NOMO-1 treated with DMSO at 0.1 percent for 48 hours (cell line): Measurements from ENCODE around the gene RBBP8.
A peak's percentile ranks its signal among the peaks of the same experiment; 100 is the strongest.
"Not testable (repeated sequence)": the region's sequence is repeated elsewhere in the genome, so short reads cannot be mapped to it uniquely, and the experiment has no call there.

Source experiments
- DNase-seq: peaks from one replicate; lab custom pipeline; 2025; ENCODE audit not compliant: unreplicated experiment; lab: John Stamatoyannopoulos, UW

Gene RBBP8

GRCh38 chr18:22933206-22933965, at the start of gene RBBP8:
TSS of gene RBBP8 (plus strand) at chr18:22933328. CDS start at chr18:22936852, 3,524 bp downstream.
- peak; percentile 69 for DNase-seq

DNA sequence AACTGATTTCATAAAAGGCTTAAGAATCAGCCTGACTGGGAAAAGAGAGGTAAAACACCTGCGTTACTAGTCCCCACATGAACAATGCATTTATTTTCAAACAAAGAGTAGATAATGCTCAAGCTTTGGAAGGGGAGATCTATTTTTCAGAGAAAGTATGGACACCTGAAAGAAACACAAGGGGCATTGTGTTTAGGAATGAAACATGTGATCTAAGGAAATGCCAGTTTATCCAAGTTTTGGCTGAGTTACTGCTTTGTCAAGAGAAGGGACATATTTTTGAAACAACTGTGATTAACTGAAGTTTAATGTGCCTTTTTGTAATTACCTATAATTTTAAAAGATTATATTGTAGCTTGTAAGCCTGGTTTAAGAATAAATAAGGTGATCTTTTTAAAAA, 49.3 kb upstream of the RBBP8 start:
- no peak for DNase-seq

- not testable (repeated sequence) for DNase-seq
Measured at GRCh38 chr18:22885694-22886093, 47.4 kb upstream of the RBBP8 start.

GRCh38 chr18:22899421-22899820, 33.7 kb upstream of the RBBP8 start:
- no peak for DNase-seq

GRCh38 chr18:22900558-22901238, 32.4 kb upstream of the RBBP8 start:
- DNase-seq, result no peak

- DNase-seq, result no peak
Measured at GRCh38 chr18:22902093-22902492, 31.0 kb upstream of the RBBP8 start.

GRCh38 chr18:22903248-22903647, 29.9 kb upstream of the RBBP8 start:
- DNase-seq, result not testable (repeated sequence)

GRCh38 chr18:22912149-22912548, 21.0 kb upstream of the RBBP8 start:
- DNase-seq, result no peak

DNA sequence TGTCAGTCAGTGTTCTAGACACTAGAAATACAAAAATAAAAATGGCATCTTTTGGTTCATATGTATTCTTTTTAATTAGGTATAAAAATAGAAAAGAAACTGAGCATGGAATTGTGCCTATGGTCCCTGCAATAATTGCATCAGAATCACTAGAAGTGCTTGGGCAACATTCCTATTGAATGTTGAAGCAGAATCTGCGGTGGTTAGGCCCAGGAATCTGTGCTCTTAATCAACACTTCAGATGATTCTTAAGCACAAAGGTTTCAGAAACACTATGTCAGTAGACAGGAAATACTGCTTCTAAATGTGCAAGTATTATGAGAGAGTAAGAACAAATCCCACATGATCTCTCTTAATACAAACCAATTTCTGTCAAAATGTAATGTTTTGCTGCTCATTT, 20.3 kb upstream of the RBBP8 start:
- no peak for DNase-seq

DNA sequence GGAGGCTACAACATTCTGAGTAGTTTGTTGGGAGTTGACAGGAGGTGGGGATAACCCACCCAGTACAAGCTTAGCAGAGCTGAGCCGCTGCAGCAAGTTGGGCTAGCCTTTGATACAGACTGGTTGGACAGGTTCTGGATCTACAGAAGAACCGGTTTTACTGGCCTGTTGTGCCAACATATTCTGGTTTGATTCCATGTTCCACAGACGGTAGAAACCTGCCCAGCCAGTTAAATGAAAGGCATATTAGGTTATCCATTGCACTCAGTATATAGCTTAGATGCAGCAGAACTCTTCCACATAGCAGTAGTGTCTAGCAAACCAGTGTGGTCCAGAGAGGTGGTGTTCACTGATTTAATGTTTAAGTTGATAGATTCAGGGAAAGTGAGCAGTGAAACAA, 19.3 kb upstream of the RBBP8 start:
- DNase-seq, result no peak

DNA sequence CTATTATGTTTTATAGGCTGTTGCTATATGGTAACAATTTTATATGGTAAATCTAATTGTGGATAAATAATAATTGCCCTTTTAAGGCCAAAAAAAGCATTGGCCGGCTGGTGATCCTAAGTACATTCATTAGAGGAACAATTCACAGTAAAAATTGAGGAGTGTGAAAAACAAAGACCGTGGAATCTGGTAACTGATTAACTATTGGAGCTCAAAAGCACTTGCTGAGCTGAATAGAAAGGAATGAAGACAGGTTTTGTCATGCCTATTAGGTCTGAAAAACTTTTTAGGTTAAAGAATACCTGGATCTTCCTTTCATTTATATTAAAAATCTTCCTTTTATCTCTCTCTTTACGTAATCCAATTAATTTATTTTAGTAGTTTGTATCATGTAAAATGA, 18.5 kb upstream of the RBBP8 start:
- no peak for DNase-seq

DNA sequence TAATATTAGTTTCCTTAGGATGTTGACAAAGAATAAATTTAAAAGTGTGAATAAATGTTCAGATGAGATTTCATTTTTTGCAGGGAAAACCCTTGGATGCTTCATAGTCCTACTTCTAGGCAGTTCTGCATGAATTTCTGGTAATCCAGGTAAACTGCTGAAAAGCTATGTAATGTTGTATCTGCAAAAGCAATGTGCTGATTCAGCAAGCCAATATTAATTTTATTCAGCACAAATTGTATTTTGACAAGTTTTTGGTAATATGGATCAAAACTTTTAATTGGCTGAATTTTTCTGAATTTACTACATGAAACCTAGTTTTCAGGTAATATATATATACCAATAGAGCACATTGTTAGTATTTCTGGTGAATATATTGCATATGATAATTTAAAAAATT, 17.8 kb upstream of the RBBP8 start:
- no peak for DNase-seq

DNA sequence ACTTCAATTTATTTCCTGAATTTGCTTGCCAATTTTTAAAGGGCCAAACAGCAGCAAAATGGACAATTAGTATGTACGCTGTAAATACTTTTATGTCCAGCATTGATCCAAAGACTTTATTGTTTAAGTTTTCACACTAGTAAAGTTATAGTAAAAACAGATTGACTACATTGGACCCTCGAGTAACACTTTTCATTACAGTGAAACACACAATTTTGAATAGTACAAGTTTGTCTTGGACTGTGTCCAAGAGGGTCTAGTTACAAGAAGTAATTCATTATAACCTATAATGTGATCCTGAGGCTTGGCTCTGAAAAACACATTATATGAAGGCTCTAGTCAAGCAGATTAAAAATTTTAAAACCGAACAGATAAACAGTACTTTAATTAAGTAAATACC, 11.4 kb upstream of the RBBP8 start:
- no peak for DNase-seq

DNA sequence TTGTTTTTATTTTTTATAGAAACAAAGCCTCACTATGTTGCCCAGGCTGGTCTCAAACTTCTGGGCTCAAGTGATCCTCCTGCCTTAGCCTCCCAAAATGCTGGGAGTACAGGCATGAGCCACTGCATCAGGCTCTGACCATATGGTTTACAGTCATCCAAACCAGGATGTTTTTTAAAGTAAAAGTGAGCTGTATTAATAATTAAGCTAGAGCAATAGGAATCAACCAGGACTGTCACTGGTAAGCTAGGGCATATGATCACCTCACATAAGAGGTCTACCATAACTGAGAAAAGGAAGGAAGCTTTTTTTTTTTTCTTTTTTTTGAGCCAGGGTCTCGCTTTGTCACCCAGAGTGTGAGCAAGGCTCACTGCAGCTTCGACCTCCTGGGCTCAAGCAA, 8.5 kb upstream of the RBBP8 start:
- no peak for DNase-seq

DNA sequence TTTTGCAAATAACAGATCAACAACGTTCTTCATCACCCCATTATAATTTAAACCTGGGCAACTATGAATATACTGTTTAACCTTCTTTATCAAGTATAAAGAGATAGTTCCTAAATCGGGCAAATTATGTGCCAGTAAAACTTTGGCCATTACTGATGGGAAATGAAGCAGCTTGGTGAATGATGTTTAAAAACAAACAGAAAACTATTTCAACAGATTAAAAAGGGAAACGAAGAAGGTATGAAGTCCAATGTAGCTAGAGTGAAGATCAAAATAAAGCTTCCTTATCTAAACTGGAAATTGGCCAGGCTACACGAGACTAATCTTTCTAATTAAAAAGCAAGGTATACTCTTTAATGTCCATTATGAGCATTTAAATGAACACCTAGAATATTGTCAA, 6.7 kb upstream of the RBBP8 start:
- DNase-seq, result no peak

GRCh38 chr18:22928339-22928738, 4.8 kb upstream of the RBBP8 start:
- no peak for DNase-seq

- peak; percentile 47 for DNase-seq
Measured at GRCh38 chr18:22930089-22930713, 2.9 kb upstream of the RBBP8 start.

DNA sequence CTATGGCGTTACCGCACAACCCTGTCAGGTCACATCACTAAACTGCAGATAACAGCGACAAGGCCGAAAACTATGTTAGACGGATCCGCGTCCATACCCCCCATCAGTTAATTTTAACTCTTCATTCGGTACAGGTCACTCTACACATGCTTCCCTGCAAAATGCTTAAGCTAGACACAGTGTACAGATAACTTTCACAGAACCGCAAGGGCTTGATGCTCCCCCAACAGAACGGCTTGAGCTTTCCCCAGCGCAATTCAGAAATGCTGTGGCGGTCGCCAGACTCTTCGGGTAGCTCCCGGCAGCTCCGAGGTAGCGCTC, 283 bp upstream of the RBBP8 start:
- DNase-seq, result peak; percentile 43

DNA sequence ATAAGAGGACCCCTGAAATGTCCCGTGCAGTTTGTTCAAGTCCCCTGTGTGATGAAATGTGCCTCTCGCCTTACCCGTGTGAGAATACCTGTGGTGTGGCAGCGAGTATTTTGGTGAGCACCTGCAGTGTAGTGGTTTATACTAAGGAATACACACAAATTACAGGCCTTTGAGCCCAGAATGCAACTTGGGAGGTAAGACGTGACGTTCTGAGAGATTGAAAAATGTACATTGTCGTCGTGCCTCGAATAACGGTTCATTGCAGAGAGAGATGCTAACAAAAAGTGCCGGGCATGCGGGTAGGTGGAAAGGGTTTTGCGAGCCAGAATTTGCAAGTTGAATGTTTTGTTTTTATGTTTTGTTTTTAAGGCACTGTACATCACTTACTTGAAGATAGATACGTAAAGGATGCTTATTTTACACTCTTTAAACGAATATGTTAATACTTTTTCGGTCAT, 867 bp downstream of the RBBP8 start:
- DNase-seq, result no peak

GRCh38 chr18:22934789-22935188, 1.7 kb downstream of the RBBP8 start:
- DNase-seq, result no peak

DNA sequence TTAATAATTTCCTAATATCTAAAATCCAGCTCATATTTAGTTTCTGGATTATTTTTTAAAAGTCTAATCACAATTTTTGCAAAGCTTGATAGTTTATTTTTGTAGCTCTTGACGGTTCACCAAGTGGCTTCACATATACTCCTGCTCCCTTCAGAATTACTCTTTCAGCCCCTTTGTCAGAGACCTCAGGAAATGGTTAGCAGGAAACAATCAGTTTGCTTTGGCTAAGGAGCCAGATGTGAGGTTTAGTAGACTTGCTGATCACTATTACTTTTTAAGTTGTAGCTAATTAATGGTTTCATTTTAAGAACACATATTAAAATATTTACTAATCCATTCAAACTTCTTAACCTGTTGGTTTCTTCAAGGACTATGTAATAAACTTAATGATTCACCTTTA, 2.3 kb downstream of the RBBP8 start:
- DNase-seq, result no peak

DNA sequence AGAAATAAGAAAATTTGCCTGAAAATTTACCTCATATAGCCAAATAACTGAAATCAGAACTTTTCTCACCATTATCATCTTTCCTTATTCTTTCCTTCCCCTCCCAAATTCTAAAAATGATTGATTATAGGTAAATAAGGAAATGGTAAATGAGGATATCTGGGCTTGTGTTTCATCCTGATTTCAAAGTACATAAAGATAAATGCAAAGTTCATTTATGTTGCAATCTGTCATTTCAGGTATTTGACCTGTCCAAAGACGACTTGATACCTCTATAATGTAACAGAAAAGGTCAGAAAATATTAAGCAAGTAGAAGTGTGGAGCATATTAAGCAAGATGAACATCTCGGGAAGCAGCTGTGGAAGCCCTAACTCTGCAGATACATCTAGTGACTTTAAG, 3.4 kb downstream of the RBBP8 start:
- no peak for DNase-seq
